NCI-H510A (cell line): Measurements from ENCODE around the gene FUNDC1.

Experiments used
- DNase-seq: peaks from one replicate; lab custom pipeline; 2025; lab: John Stamatoyannopoulos, UW

The FUNDC1 gene

GRCh38 chrX:44480591-44480990 lies 62.1 kb downstream of the FUNDC1 start:
- DNase-seq: no peak

GRCh38 chrX:44474410-44474809 lies 68.2 kb downstream of the FUNDC1 start:
- no peak for DNase-seq
